Dendritic cell treated with granulocyte-macrophage colony-stimulating factor and Interleukin-4, amounts not matched to agents 40 ng/mL and 50 ng/mL, for 4 days (primary cell): ENCODE measurements around the gene METTL2B.
A peak's percentile ranks its signal among the peaks of the same experiment; 100 is the strongest.
"Not testable (repeated sequence)": the region's sequence is repeated elsewhere in the genome, so short reads cannot be mapped to it uniquely, and the experiment has no call there.

Experiments used
- H3K27ac Mint-ChIP-seq: one replicate; pipeline ENCODE4 v1.8.0; 2022; ENCODE audit warnings: mild to moderate bottlenecking, mixed read lengths
- H3K27me3 Mint-ChIP-seq: one replicate; pipeline ENCODE4 v1.8.0; 2022; ENCODE audit warnings: mild to moderate bottlenecking, mixed read lengths
- H3K36me3 Mint-ChIP-seq: one replicate; pipeline ENCODE4 v1.8.0; 2022; ENCODE audit warnings: low read depth, mixed read lengths
- H3K4me1 Mint-ChIP-seq: one replicate; pipeline ENCODE4 v1.8.0; 2022; ENCODE audit warnings: low read depth, mixed read lengths
- H3K4me3 Mint-ChIP-seq: one replicate; pipeline ENCODE4 v1.8.0; 2022; ENCODE audit warnings: mild to moderate bottlenecking, moderate library complexity, mixed read lengths
- H3K9me3 Mint-ChIP-seq: one replicate; pipeline ENCODE4 v1.8.0; 2022; ENCODE audit warnings: mixed read lengths
- intact Hi-C: fragments of 100-400 bp; cut with micrococcal nuclease; formaldehyde crosslinking; loops from one replicate; pipeline ENCODE4 v1.15.0; 2022

The METTL2B gene

DNA sequence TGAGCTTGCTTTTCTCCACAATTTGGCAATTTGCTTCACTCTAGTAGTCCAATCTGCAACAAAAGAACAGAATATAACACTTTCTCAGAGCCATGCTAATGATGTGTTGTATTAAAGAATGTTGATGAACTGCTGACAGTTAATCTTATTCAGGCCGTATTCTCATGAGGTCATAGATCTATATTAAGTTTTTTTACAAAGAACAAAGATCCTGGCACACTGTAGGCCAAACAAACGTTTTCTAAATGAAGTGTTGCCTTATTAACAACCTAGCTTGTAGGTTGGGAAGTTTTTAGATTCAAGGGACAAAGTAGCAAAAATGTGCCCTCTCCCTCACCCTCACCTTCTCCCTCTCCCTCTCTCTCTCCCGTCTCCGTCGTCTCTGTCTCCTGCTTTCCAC, 14.1 kb upstream of the METTL2B start:
- Mint-ChIP-seq H3K9me3 (no peaks in the 10 kb centered on the region), H3K36me3 (peaks cover 32% of the 10 kb centered on the region), H3K27ac (no peak overlapping the region), H3K4me3 (no peak overlapping the region), H3K4me1 (peaks cover 20% of the 10 kb centered on the region), H3K27me3 (no peaks in the 10 kb centered on the region)
- intact Hi-C loops = no loop called here

DNA sequence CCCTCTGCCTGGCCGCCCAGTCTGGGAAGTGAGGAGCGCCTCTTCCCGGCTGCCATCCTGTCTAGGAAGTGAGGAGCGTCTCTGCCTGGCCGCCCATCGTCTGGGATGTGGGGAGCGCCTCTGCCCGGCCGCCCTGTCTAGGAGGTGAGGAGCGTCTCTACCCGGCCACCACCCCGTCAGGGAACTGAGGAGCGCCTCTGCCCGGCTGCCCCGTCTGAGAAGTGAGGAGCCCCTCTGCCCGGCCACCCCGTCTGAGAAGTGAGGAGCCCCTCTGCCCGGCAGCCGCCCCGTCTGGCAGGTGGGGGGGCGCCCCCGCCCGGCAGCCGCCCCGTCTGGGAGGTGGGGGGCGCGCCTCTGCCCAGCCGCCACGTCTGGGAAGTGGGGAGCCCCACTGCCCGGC, 13.2 kb upstream of the METTL2B start:
- H3K27ac Mint-ChIP-seq, H3K4me3 Mint-ChIP-seq, H3K27me3 Mint-ChIP-seq, intact Hi-C loops, H3K9me3 Mint-ChIP-seq: not testable (repeated sequence)
- Mint-ChIP-seq H3K4me1 (peaks cover 12% of the 10 kb centered on the region), H3K36me3 (peaks cover 31% of the 10 kb centered on the region)

DNA sequence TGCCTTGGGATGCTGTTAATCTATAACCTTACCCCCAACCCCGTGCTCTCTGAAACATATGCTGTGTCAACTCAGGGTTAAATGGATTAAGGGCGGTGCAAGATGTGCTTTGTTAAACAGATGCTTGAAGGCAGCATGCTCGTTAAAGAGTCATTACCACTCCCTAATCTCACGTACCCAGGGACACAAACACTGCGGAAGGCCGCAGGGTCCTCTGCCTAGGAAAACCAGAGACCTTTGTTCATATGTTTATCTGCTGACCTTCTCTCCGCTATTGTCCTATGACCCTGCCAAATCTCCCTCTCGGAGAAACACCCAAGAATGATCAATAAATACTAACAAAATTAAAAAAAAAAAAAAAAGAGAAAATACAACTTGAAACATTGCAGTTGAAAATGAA, 12.6 kb upstream of the METTL2B start:
- H3K27me3 Mint-ChIP-seq, H3K9me3 Mint-ChIP-seq, intact Hi-C loops, H3K4me3 Mint-ChIP-seq, H3K27ac Mint-ChIP-seq, H3K4me1 Mint-ChIP-seq: not testable (repeated sequence)
- peaks cover 31% of the 10 kb centered on the region for H3K36me3 Mint-ChIP-seq

- peaks cover 31% of the 10 kb centered on the region for H3K36me3 Mint-ChIP-seq
- H3K27me3 Mint-ChIP-seq, H3K4me3 Mint-ChIP-seq, H3K27ac Mint-ChIP-seq, H3K4me1 Mint-ChIP-seq, H3K9me3 Mint-ChIP-seq, intact Hi-C loops: not testable (repeated sequence)
Observed at GRCh38 chr7:128466871-128467270, 9.7 kb upstream of the METTL2B start.

DNA sequence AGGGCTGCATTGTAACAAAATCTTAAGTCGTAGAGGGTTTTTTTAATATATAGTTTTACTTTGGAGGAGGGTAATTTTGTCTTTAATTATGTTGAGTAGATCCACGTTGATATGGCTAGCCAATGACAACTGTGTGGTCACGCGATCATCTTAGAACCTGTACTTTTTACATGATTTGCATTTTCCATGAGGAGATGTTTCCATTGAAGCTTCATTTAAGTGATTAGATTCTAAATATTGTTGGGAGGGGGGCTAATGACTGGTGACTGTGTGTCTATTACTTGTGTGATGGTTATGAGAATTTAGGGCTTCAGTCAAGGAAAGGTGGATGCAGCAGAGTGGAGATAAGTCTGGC, 765 bp downstream of the METTL2B start:
- intact Hi-C loops = loop anchor here (5.0 kb wide), 3 partner anchors 55 to 405 kb away; partner anchors contain the start of gene RBM28
- Mint-ChIP-seq H3K36me3 (peaks cover 42% of the 10 kb centered on the region), H3K4me3 (peak overlapping the region; percentile 96), H3K27ac (peak overlapping the region; percentile 97), H3K4me1 (peaks cover 15% of the 10 kb centered on the region)
- H3K9me3 Mint-ChIP-seq, H3K27me3 Mint-ChIP-seq: not testable (repeated sequence)

GRCh38 chr7:128479082-128479481, 2.5 kb downstream of the METTL2B start:
- H3K27ac Mint-ChIP-seq, H3K4me3 Mint-ChIP-seq, H3K9me3 Mint-ChIP-seq, H3K27me3 Mint-ChIP-seq: not testable (repeated sequence)
- Mint-ChIP-seq H3K4me1 (peaks cover 15% of the 10 kb centered on the region), H3K36me3 (peaks cover 54% of the 10 kb centered on the region)
- intact Hi-C loops = loop anchor here (5.0 kb wide), 3 partner anchors 53 to 403 kb away; partner anchors contain the start of gene RBM28

DNA sequence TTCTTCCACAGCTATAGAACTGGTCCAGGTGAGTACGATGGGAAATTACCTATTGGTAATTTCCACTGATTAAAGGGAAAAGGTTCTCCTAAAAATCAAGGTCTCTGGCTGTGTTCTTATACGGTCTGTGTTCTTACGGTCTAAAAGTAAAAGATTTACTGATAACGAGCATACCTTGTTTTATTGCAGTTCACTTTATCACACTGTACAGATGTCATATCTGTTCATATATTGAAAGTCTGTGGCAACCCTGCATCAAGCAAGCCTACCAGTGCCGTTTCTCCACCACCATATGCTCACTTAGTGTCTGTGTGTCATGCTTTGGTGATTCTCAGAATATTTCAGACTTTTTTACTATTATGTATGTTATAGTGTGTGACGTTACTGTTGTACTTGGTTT, 11.6 kb downstream of the METTL2B start:
- H3K36me3 Mint-ChIP-seq = peaks cover 83% of the 10 kb centered on the region

DNA sequence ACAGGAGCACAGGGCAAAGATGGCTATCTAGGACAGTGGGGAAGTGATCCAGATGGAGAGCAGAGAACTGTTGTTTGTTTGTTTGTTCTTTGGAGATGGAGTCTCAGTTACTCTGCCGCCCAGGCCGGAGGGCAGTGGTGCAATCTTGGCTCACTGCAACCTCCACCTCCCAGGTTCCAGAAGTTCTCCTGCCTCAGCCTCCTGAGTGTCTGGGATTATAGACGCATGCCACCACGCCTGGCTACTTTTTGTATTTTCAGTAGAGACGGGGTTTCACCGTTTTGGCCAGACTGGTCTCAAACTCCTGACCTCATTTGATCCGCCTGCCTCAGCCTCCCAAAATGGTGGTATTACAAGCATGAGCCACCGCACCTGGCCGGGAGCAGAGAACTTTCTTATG, 20.9 kb downstream of the METTL2B start:
- no peak overlapping the region for H3K27ac Mint-ChIP-seq
- H3K4me1 Mint-ChIP-seq = no peaks in the 10 kb centered on the region

More for the DNA sequence above, 11.6 kb downstream of the METTL2B start:
- H3K4me3 Mint-ChIP-seq, H3K27ac Mint-ChIP-seq, intact Hi-C loops, H3K4me1 Mint-ChIP-seq, H3K9me3 Mint-ChIP-seq, H3K27me3 Mint-ChIP-seq: not testable (repeated sequence)

DNA sequence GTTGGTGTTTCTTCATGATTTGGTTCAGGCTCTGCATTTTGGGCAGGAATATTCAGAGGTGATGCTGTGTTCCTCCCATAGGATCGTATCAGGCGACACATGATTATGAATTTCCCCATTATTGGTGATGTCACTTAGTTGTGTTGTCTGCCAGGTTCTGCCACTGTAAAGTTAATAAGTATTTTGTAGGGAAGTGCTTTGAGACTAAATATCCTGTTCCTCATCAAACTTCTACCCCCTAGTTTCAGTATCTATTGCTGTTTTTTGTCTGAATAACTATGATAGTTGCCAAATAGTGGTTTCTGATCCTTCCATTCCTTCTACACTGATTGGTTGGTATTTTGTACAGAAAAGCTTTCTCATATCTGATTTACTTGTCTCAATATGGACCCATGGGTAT, 28.9 kb downstream of the METTL2B start:
- H3K4me1 Mint-ChIP-seq, H3K27ac Mint-ChIP-seq, H3K9me3 Mint-ChIP-seq, H3K4me3 Mint-ChIP-seq, intact Hi-C loops, H3K27me3 Mint-ChIP-seq: not testable (repeated sequence)
- H3K36me3 Mint-ChIP-seq = peaks cover 33% of the 10 kb centered on the region

More for the DNA sequence above, 20.9 kb downstream of the METTL2B start:
- intact Hi-C loops = no loop called here
- Mint-ChIP-seq H3K36me3 (peaks cover 94% of the 10 kb centered on the region), H3K4me3 (no peak overlapping the region), H3K9me3 (no peaks in the 10 kb centered on the region), H3K27me3 (no peaks in the 10 kb centered on the region)

DNA sequence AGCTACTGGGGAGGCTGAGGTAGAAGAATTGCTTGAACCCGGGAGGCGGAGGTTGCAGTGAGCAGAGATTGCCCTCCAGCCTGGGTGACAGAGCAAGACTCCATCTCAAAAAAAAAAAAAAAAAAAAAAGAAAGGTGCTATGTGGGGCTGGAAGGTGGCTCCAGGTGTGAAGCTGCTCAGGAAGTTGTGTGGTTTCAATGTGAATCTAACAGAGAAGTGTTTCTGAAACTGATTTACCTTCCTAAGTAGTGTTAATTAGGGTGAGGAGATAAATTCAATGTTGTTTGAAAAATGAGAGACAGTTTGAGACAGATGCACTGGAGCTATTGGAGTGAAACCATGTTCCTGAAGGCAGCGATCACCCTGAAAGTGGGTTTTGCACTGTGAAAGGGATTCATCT, 30.3 kb downstream of the METTL2B start:
- peaks cover 19% of the 10 kb centered on the region for H3K36me3 Mint-ChIP-seq
- H3K4me3 Mint-ChIP-seq, H3K27me3 Mint-ChIP-seq, H3K9me3 Mint-ChIP-seq, H3K4me1 Mint-ChIP-seq, H3K27ac Mint-ChIP-seq, intact Hi-C loops: not testable (repeated sequence)

- intact Hi-C loops, H3K9me3 Mint-ChIP-seq, H3K27me3 Mint-ChIP-seq, H3K27ac Mint-ChIP-seq, H3K4me1 Mint-ChIP-seq, H3K4me3 Mint-ChIP-seq: not testable (repeated sequence)
- peaks cover 13% of the 10 kb centered on the region for H3K36me3 Mint-ChIP-seq
Observed at GRCh38 chr7:128507321-128507993, 30.9 kb downstream of the METTL2B start.

GRCh38 chr7:128511692-128512091, 35.1 kb downstream of the METTL2B start:
- H3K27me3 Mint-ChIP-seq, H3K9me3 Mint-ChIP-seq, H3K36me3 Mint-ChIP-seq, H3K27ac Mint-ChIP-seq, intact Hi-C loops, H3K4me3 Mint-ChIP-seq: not testable (repeated sequence)
- H3K4me1 Mint-ChIP-seq = peaks cover 11% of the 10 kb centered on the region

DNA sequence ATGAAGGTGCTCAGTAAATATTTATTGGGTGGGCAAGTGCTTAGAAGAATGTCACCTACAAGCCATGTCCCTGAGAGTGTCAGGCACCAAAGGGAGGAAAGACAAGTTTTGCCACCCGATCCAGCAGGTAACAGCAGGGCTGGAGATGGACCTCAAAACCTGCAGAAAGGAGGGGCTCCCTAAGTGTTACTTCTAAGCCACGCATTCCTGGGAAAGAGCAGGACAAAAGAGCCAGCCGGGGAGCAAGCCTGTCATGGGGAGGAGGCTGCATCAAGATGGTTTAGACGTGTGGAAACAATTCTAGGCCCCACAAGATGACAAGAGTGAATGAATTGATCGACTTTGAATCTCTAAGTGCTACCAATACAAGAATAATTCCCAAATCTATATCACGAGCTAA, 38.7 kb downstream of the METTL2B start:
- intact Hi-C loops, H3K27me3 Mint-ChIP-seq, H3K9me3 Mint-ChIP-seq, H3K4me3 Mint-ChIP-seq, H3K36me3 Mint-ChIP-seq, H3K27ac Mint-ChIP-seq: not testable (repeated sequence)
- peaks cover 15% of the 10 kb centered on the region for H3K4me1 Mint-ChIP-seq

- H3K27ac Mint-ChIP-seq, H3K9me3 Mint-ChIP-seq, H3K27me3 Mint-ChIP-seq, H3K36me3 Mint-ChIP-seq, intact Hi-C loops, H3K4me3 Mint-ChIP-seq: not testable (repeated sequence)
- H3K4me1 Mint-ChIP-seq = peaks cover 17% of the 10 kb centered on the region
Observed at GRCh38 chr7:128517023-128517422, 40.5 kb downstream of the METTL2B start.

- H3K9me3 Mint-ChIP-seq, intact Hi-C loops, H3K4me3 Mint-ChIP-seq, H3K27me3 Mint-ChIP-seq, H3K36me3 Mint-ChIP-seq: not testable (repeated sequence)
- H3K4me1 Mint-ChIP-seq = peaks cover 14% of the 10 kb centered on the region
- H3K27ac Mint-ChIP-seq = peak overlapping the region; percentile 56
Observed at GRCh38 chr7:128523226-128523931, 46.8 kb downstream of the METTL2B start.
